K562 treated with DMSO at 1 percent for 12 hours (cell line): ENCODE results near the gene VPS18. TPM values are rescaled to one million over a fixed set of nuclear protein-coding genes. Genes with fewer than 3 reads are reported as not detected.

Experiments used
- total RNA-seq: library from RNA; unstranded; fragments of 300-600 nt; gene quantifications from 2 replicates; pipeline ENCODE4 v1.2.3, GENCODE V29; 2022; ENCODE audit not compliant: insufficient read depth

VPS18 gene
- total RNA-seq, result 29.8 and 37.0 TPM in 2 replicates

GRCh38 chr15:40893733-40894680 lies at the start of gene VPS18:
TSS of gene VPS18 (plus strand) at chr15:40894450. CDS start at chr15:40894769, 319 bp downstream.

GRCh38 chr15:40873694-40874561 lies 20.3 kb upstream of the VPS18 start, which contains the start of gene RHOV:
TSS of gene RHOV (minus strand) at chr15:40874234. CDS start at chr15:40874139, 95 bp downstream.

GRCh38 chr15:40928821-40929659 lies 34.8 kb downstream of the VPS18 start, which contains the start of gene DLL4:
TSS of gene DLL4 (plus strand) at chr15:40929340. CDS start at chr15:40929669, 329 bp downstream.

GRCh38 chr15:40952901-40953712 lies 58.9 kb downstream of the VPS18 start, which contains the start of gene CHAC1:
TSS of gene CHAC1 (plus strand) at chr15:40953471. CDS start at chr15:40953584, 113 bp downstream.

Other genes starting within 250 kb of the VPS18 start
- gene RAD51, start 199.3 kb upstream of the VPS18 start, total RNA-seq, result 35.0 and 55.7 TPM in 2 replicates
- 32.0 and 38.7 TPM in 2 replicates for gene RMDN3, start 139.2 kb upstream of the VPS18 start, total RNA-seq
- gene GCHFR, start 130.4 kb upstream of the VPS18 start, total RNA-seq, result 100 and 135 TPM in 2 replicates
- gene C15orf62, start 124.5 kb upstream of the VPS18 start, total RNA-seq, result 3.7 and 6.8 TPM in 2 replicates
- 42.3 and 55.5 TPM in 2 replicates for gene ZFYVE19, start 87.4 kb upstream of the VPS18 start, total RNA-seq
- gene DNAJC17, start 87.0 kb upstream of the VPS18 start, total RNA-seq, result 10.8 and 14.9 TPM in 2 replicates
- gene PPP1R14D, start 65.7 kb upstream of the VPS18 start, total RNA-seq, result not detected in 2 replicates
- 5.1 and 9.3 TPM in 2 replicates for gene SPINT1, start 50.4 kb upstream of the VPS18 start, total RNA-seq
- gene RHOV, start 20.2 kb upstream of the VPS18 start, total RNA-seq, result 1.2 and 1.6 TPM in 2 replicates
- gene DLL4, start 34.9 kb downstream of the VPS18 start, total RNA-seq, result 0.38 and 1.3 TPM in 2 replicates
- 62.3 and 70.1 TPM in 2 replicates for gene CHAC1, start 59.0 kb downstream of the VPS18 start, total RNA-seq
- 3.8 and 11.0 TPM in 2 replicates for gene INO80, start 221.8 kb downstream of the VPS18 start, total RNA-seq